IMR-90 (cell line): ENCODE data around the gene ARHGAP8. TPM values are rescaled to one million over a fixed set of nuclear protein-coding genes. Genes with fewer than 3 reads are reported as not detected.

ENCODE experiments used
- ATAC-seq: fragments of 200-7000 bp; cut with Tn5 transposase; 2 replicates; pipeline ENCODE4 v1.9.1; 2020; ENCODE audit warnings: low read depth, mild to moderate bottlenecking, moderate library complexity
- BruUV-seq: library from RNA; stranded (reverse); fragments of 400-500 nt; replicated peaks from 2 replicates; lab custom pipeline; 2021; lab: Mats Ljungman, UMichigan
- CTCF ChIA-PET: fragments of 300-600 bp; formaldehyde crosslinking; extraction: SDS; loops from one replicate; lab custom pipeline; 2021; ENCODE audit warnings: antibody characterized with exemption; lab: Yijun Ruan, JAX
- POLR2A ChIA-PET: fragments of 300-600 bp; sonication (Branson Sonifier 250); formaldehyde crosslinking; loops from one replicate; lab custom pipeline; 2022; ENCODE audit warnings: antibody characterized with exemption; ENCODE audit not compliant: unreplicated experiment; lab: Charles Lee
- DNase-seq: peaks from one replicate; pipeline ENCODE4 v3.0.0; 2013
- H2AFZ ChIP-seq: replicated peaks from 2 replicates; pipeline ENCODE3; 2013; ENCODE audit warnings: low read length, mild to moderate bottlenecking; ENCODE audit not compliant: poor library complexity
- H2AK5ac ChIP-seq: 2 replicates; pipeline ENCODE4 v1.6.1; 2013; ENCODE audit warnings: low read depth, low read length, inconsistent platforms
- H2AK9ac ChIP-seq: replicated peaks from 2 replicates; pipeline ENCODE3; 2013; ENCODE audit warnings: mild to moderate bottlenecking, low read depth, low read length, moderate library complexity; ENCODE audit not compliant: poor library complexity
- H2BK120ac ChIP-seq: 2 replicates; pipeline ENCODE4 v1.6.1; 2013; ENCODE audit warnings: low read depth, low read length, inconsistent platforms
- H2BK15ac ChIP-seq: 3 replicates; pipeline ENCODE4 v1.6.1; 2013; ENCODE audit warnings: low read depth, low read length, inconsistent platforms
- H2BK20ac ChIP-seq: 2 replicates; pipeline ENCODE4 v1.6.1; 2013; ENCODE audit warnings: low read depth, mild to moderate bottlenecking, inconsistent platforms, low read length, moderate library complexity
- H2BK5ac ChIP-seq: 2 replicates; pipeline ENCODE4 v1.6.1; 2013; ENCODE audit warnings: mild to moderate bottlenecking, low read depth, low read length, inconsistent platforms; ENCODE audit not compliant: poor library complexity, severe bottlenecking
- H3K14ac ChIP-seq: replicated peaks from 2 replicates; pipeline ENCODE4 v1.6.1; 2013; ENCODE audit warnings: low read depth, low read length, inconsistent platforms
- H3K18ac ChIP-seq: 2 replicates; pipeline ENCODE4 v1.6.1; 2013; ENCODE audit warnings: low read depth, low read length, control low read depth
- H3K23ac ChIP-seq: 2 replicates; pipeline ENCODE4 v1.6.1; 2013; ENCODE audit warnings: low read depth, low read length, inconsistent platforms
- H3K27ac ChIP-seq: 2 replicates; pipeline ENCODE4 v1.5.1; 2013; ENCODE audit warnings: mild to moderate bottlenecking, control low read depth, low read length; ENCODE audit not compliant: insufficient read depth
- H3K27me3 ChIP-seq: 2 replicates; pipeline ENCODE4 v1.6.1; 2013; ENCODE audit warnings: low read length; ENCODE audit not compliant: control insufficient read depth, insufficient read depth
- H3K36me3 ChIP-seq: 2 replicates; pipeline ENCODE4 v1.6.1; 2013; ENCODE audit warnings: low read length, mixed read lengths; ENCODE audit not compliant: control insufficient read depth, insufficient read depth
- H3K4ac ChIP-seq: 2 replicates; pipeline ENCODE4 v1.6.1; 2013; ENCODE audit warnings: low read depth, low read length, inconsistent platforms
- H3K4me1 ChIP-seq: 2 replicates; pipeline ENCODE4 v1.6.1; 2013; ENCODE audit warnings: low read length, mixed read lengths; ENCODE audit not compliant: control insufficient read depth, insufficient read depth
- H3K4me2 ChIP-seq: 2 replicates; pipeline ENCODE4 v1.6.1; 2013; ENCODE audit warnings: low read depth, mild to moderate bottlenecking, control low read depth, low read length, moderate library complexity
- H3K4me3 ChIP-seq: 2 replicates; pipeline ENCODE4 v1.5.1; 2013; ENCODE audit warnings: low read depth, mild to moderate bottlenecking, control low read depth, low read length, moderate library complexity; ENCODE audit not compliant: insufficient read depth
- H3K56ac ChIP-seq: 2 replicates; pipeline ENCODE4 v1.6.1; 2013; ENCODE audit warnings: low read length, inconsistent platforms; ENCODE audit not compliant: insufficient read depth; ENCODE audit errors: extremely low read depth
- H3K79me1 ChIP-seq, 2 experiments: 2 replicates each; pipeline ENCODE4 v1.6.1; 2013; ENCODE audit warnings: low read length in 2 of 2, inconsistent platforms in 1 of 2, low read depth in 1 of 2
- H3K9ac ChIP-seq: 2 replicates; pipeline ENCODE4 v1.6.1; 2013; ENCODE audit warnings: low read depth, low read length, control low read depth
- H3K9me1 ChIP-seq: 2 replicates; pipeline ENCODE4 v1.6.1; 2013; ENCODE audit warnings: low read length, inconsistent platforms; ENCODE audit not compliant: insufficient read depth
- H3K9me3 ChIP-seq: 2 replicates; pipeline ENCODE4 v1.6.1; 2013; ENCODE audit warnings: low read length; ENCODE audit not compliant: control insufficient read depth, insufficient read depth
- H4K20me1 ChIP-seq: 2 replicates; pipeline ENCODE4 v1.6.1; 2013; ENCODE audit warnings: low read length, inconsistent platforms; ENCODE audit not compliant: insufficient read depth
- H4K5ac ChIP-seq: 2 replicates; pipeline ENCODE4 v1.6.1; 2013; ENCODE audit warnings: mild to moderate bottlenecking, low read depth, low read length, control low read depth
- H4K8ac ChIP-seq, 2 experiments: 2 replicates each; pipeline ENCODE4 v1.6.1; 2013; ENCODE audit warnings: low read depth in 2 of 2, low read length in 2 of 2, control low read depth in 1 of 2, inconsistent platforms in 1 of 2
- H4K91ac ChIP-seq: 2 replicates; pipeline ENCODE4 v1.6.1; 2013; ENCODE audit warnings: low read depth, low read length, inconsistent platforms; ENCODE audit not compliant: insufficient read depth
- BHLHE40 ChIP-seq: fragments of 150-350 bp; IDR thresholded peaks from 2 replicates; pipeline ENCODE4 v1.6.1; 2016; ENCODE audit warnings: mild to moderate bottlenecking, low read depth, low read length
- CHD1 ChIP-seq: IDR thresholded peaks from 2 replicates; pipeline ENCODE4 v1.6.1; 2012; ENCODE audit warnings: low read depth, low read length, improper control_type of control experiment
- CTCF ChIP-seq: conservative IDR thresholded peaks from 2 replicates; pipeline ENCODE4 v1.5.1; 2012; ENCODE audit warnings: mild to moderate bottlenecking, low read depth, low read length, improper control_type of control experiment
- ELK1 ChIP-seq: fragments of 150-350 bp; IDR thresholded peaks from 2 replicates; pipeline ENCODE4 v1.6.1; 2016; ENCODE audit warnings: low read depth, mild to moderate bottlenecking, low read length, moderate library complexity, borderline replicate concordance
- FOS ChIP-seq: fragments of 150-350 bp; IDR thresholded peaks from 2 replicates; pipeline ENCODE4 v1.6.1; 2016; ENCODE audit warnings: low read depth, low read length
- MAFK ChIP-seq: IDR thresholded peaks from 2 replicates; pipeline ENCODE4 v1.6.1; 2012; ENCODE audit warnings: low read depth, low read length, improper control_type of control experiment
- MAZ ChIP-seq: IDR thresholded peaks from 2 replicates; pipeline ENCODE4 v1.6.1; 2012; ENCODE audit warnings: low read depth, mild to moderate bottlenecking, low read length, improper control_type of control experiment, moderate library complexity, borderline replicate concordance
- MXI1 ChIP-seq: IDR thresholded peaks from 2 replicates; pipeline ENCODE4 v1.6.1; 2012; ENCODE audit warnings: low read depth, mild to moderate bottlenecking, low read length, moderate library complexity, borderline replicate concordance
- NFE2L2 ChIP-seq: fragments of 150-350 bp; IDR thresholded peaks from 2 replicates; pipeline ENCODE4 v1.6.1; 2016; ENCODE audit warnings: low read depth, mild to moderate bottlenecking, low read length
- POLR2A ChIP-seq: IDR thresholded peaks from 2 replicates; pipeline ENCODE4 v1.6.1; 2012; ENCODE audit warnings: mild to moderate bottlenecking, low read depth, low read length
- RAD21 ChIP-seq: IDR thresholded peaks from 2 replicates; pipeline ENCODE4 v1.6.1; 2012; ENCODE audit warnings: low read length, improper control_type of control experiment
- RCOR1 ChIP-seq: IDR thresholded peaks from 2 replicates; pipeline ENCODE4 v1.6.1; 2012; ENCODE audit warnings: mild to moderate bottlenecking, low read length, improper control_type of control experiment; ENCODE audit not compliant: insufficient replicate concordance
- RFX5 ChIP-seq: IDR thresholded peaks from 2 replicates; pipeline ENCODE4 v1.8.0; 2012; ENCODE audit warnings: low read depth, mild to moderate bottlenecking, low read length, moderate library complexity
- SMC3 ChIP-seq: fragments of 150-350 bp; IDR thresholded peaks from 2 replicates; pipeline ENCODE4 v1.6.1; 2016; ENCODE audit warnings: low read depth, mild to moderate bottlenecking, antibody characterized with exemption, low read length, moderate library complexity
- WGBS, 2 experiments: methylation state at CpG; one replicate each; pipeline versions ENCODE4 v1.1.5 to v1.1.7; 2013; ENCODE audit warnings: missing lambda C conversion rate in 2 of 2; ENCODE audit not compliant: insufficient read length in 1 of 2; ENCODE audit errors: extremely low coverage in 2 of 2; 5-methylcytosine and 5-hydroxymethylcytosine counted together
- dilution Hi-C: fragments of 300-500 bp; cut with HindIII; formaldehyde crosslinking; loops from one replicate; pipeline ENCODE4 v1.14.3; 2018; ENCODE audit warnings: low sequenced_read_pairs; ENCODE audit not compliant: unreplicated experiment
- in situ Hi-C: fragments of 300-500 bp; cut with MboI; formaldehyde crosslinking; loops from 3 replicates; pipeline ENCODE4 v1.14.3; 2019; ENCODE audit warnings: low sequenced_read_pairs, inconsistent platforms, mixed read lengths
- intact Hi-C: fragments of 100-400 bp; cut with micrococcal nuclease; formaldehyde crosslinking; loops from 2 replicates; pipeline ENCODE4 v1.10.0; 2022
- polyA plus RNA-seq, 3 experiments: library from polyadenylated mRNA; depleted of rRNA; stranded (reverse); fragments of >200 nt; gene quantifications; 2 replicates each; pipeline ENCODE4 v1.2.3, GENCODE V29; 2012; ENCODE audit warnings: low replicate concordance in 1 of 3
- total RNA-seq: library from RNA; depleted of rRNA; stranded (reverse); fragments of >200 nt; gene quantifications from 2 replicates; pipeline ENCODE4 v1.2.3, GENCODE V29; 2012
- TF ChIP-seq, protein P1 (sequence below): fragments of 150-350 bp; IDR thresholded peaks from 2 replicates; pipeline ENCODE4 v1.6.1; 2017; ENCODE audit warnings: mild to moderate bottlenecking, antibody characterized with exemption, low read length, low read depth

The ARHGAP8 gene
- total and polyA plus RNA-seq, 2 of the 4 experiments (the other 2 are of a cell fraction): 0.18 to 0.21 TPM

- H3K4ac ChIP-seq: no peak overlapping the region; the same call in 1 of the 2 replicates
- no peak overlapping the region for H3K14ac ChIP-seq
- H2AK5ac ChIP-seq: peak overlapping the region; percentile 40
- no peak overlapping the region for H2AFZ ChIP-seq
- H2AK9ac ChIP-seq: no peak overlapping the region
- H4K5ac ChIP-seq: no peak overlapping the region
- no peaks in the 10 kb centered on the region; the same call in 1 of the 2 replicates for H3K27me3 ChIP-seq
- TF ChIP-seq CTCF (no peak), CHD1 (no peak), MAFK (no peak), RAD21 (no peak), POLR2A (no peak), FOS (no peak), RCOR1 (no peak), RFX5 (no peak), SMC3 (no peak), NFE2L2 (no peak), BHLHE40 (no peak), MXI1 (no peak), MAZ (no peak), ELK1 (no peak)
- TF ChIP-seq, protein P1, sequence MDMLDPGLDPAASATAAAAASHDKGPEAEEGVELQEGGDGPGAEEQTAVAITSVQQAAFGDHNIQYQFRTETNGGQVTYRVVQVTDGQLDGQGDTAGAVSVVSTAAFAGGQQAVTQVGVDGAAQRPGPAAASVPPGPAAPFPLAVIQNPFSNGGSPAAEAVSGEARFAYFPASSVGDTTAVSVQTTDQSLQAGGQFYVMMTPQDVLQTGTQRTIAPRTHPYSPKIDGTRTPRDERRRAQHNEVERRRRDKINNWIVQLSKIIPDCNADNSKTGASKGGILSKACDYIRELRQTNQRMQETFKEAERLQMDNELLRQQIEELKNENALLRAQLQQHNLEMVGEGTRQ: no peak
- no peak overlapping the region for H3K4me3 ChIP-seq
- H3K27ac ChIP-seq: no peak overlapping the region
- H3K9ac ChIP-seq: no peak overlapping the region
- H2BK20ac ChIP-seq: no peak overlapping the region
- ATAC-seq: no peak
- peaks cover 3% of the 10 kb centered on the region; the same call in 1 of the 2 replicates for H4K20me1 ChIP-seq
- peaks cover 32% of the 10 kb centered on the region for H3K4me1 ChIP-seq
- BruUV-seq: no TSS peak
- WGBS, 2 experiments: 80% methylated on average over 2 of the region's 9 CpGs; no CpG with 5 or more reads in 1 of the 2 experiments
- no peaks in the 10 kb centered on the region for H3K79me1 ChIP-seq
- no peak for DNase-seq
- no peaks in the 10 kb centered on the region for H3K36me3 ChIP-seq
- no peak overlapping the region; the same call in 1 of the 2 replicates for H2BK120ac ChIP-seq
- H4K91ac ChIP-seq: no peak overlapping the region
- H3K9me3 ChIP-seq: no peaks in the 10 kb centered on the region
- no peak overlapping the region for H4K8ac ChIP-seq
- in situ Hi-C loops: no loop called here
- H3K23ac ChIP-seq: no peak overlapping the region
- no peak overlapping the region for H2BK5ac ChIP-seq
- dilution Hi-C loops: no loop called here
- H3K4me2 ChIP-seq: no peak overlapping the region
- peaks cover 16% of the 10 kb centered on the region for H3K9me1 ChIP-seq
- no peak overlapping the region for H3K18ac ChIP-seq
- H3K56ac ChIP-seq: no peak overlapping the region
- no peak overlapping the region for H2BK15ac ChIP-seq
- ChIA-PET CTCF (no interaction called here), POLR2A (no interaction called here)
- intact Hi-C loops: no loop called here
These were observed 10.4 kb upstream of the ARHGAP8 start for GRCh38 chr22:44741929-44742328.
